SK-N-SH (cell line): Measurements from ENCODE around the gene CD207.

Source experiments
- CHD2 ChIP-seq: fragments of 150-350 bp; IDR thresholded peaks from 2 replicates; pipeline ENCODE4 v1.6.1; 2018; ENCODE audit warnings: low read length; ENCODE audit not compliant: partially characterized antibody
- CTCF ChIP-seq: fragments of 200-600 bp; sonication (generic); IDR thresholded peaks from 2 replicates; pipeline ENCODE4 v1.6.1; 2017; ENCODE audit warnings: antibody characterized with exemption, mild to moderate bottlenecking, moderate library complexity
- EP300 ChIP-seq, 2 experiments: IDR thresholded peaks; 2 replicates each; pipeline versions ENCODE4 v1.4.0 to v1.6.1; 2012; ENCODE audit warnings: borderline replicate concordance in 1 of 2, low read depth in 1 of 2, low read length in 1 of 2
- EZH2phosphoT487 ChIP-seq: fragments of 200-600 bp; sonication (generic); IDR thresholded peaks from 2 replicates; pipeline ENCODE4 v1.6.1; 2017; ENCODE audit warnings: low read depth, mixed run types, mild to moderate bottlenecking, antibody characterized with exemption, moderate library complexity, borderline replicate concordance
- FOXM1 ChIP-seq: IDR thresholded peaks from 2 replicates; pipeline ENCODE4 v1.4.0; 2012; ENCODE audit warnings: low read depth, mild to moderate bottlenecking
- JUND ChIP-seq: IDR thresholded peaks from 2 replicates; pipeline ENCODE4 v1.4.0; 2012
- MAX ChIP-seq: IDR thresholded peaks from 2 replicates; pipeline ENCODE4 v1.4.0; 2012; ENCODE audit warnings: low read depth
- MEF2A ChIP-seq: IDR thresholded peaks from 2 replicates; pipeline ENCODE4 v1.4.0; 2012; ENCODE audit warnings: low read depth, borderline replicate concordance
- POLR2AphosphoS5 ChIP-seq: IDR thresholded peaks from 2 replicates; pipeline ENCODE4 v1.6.1; 2012; ENCODE audit warnings: low read depth, low read length
- RAD21 ChIP-seq: IDR thresholded peaks from 2 replicates; pipeline ENCODE4 v1.6.1; 2012; ENCODE audit warnings: mild to moderate bottlenecking, low read length
- REST ChIP-seq: IDR thresholded peaks from 2 replicates; pipeline ENCODE4 v1.6.1; 2012; ENCODE audit warnings: mild to moderate bottlenecking, low read depth, low read length, moderate library complexity
- TAF1 ChIP-seq: IDR thresholded peaks from 2 replicates; pipeline ENCODE4 v1.6.1; 2012; ENCODE audit warnings: low read depth, mild to moderate bottlenecking, low read length, moderate library complexity, borderline replicate concordance
- ZBTB33 ChIP-seq: IDR thresholded peaks from 2 replicates; pipeline ENCODE4 v1.4.0; 2012; ENCODE audit warnings: low read depth, borderline replicate concordance

- no peak for TF ChIP-seq ZBTB33
- no peak for TF ChIP-seq REST
- TF ChIP-seq JUND, result no peak
- TF ChIP-seq CHD2, result no peak
- TF ChIP-seq POLR2AphosphoS5, result no peak
- TF ChIP-seq CTCF, result no peak
- no peak for TF ChIP-seq FOXM1
- TF ChIP-seq TAF1, result no peak
- TF ChIP-seq MEF2A, result no peak
- no peak for TF ChIP-seq EP300 (IDR thresholded peaks at IDR 0.05; ENCODE audit: borderline replicate concordance in 1 of 2, low read depth in 1 of 2, low read length in 1 of 2)
- no peak for TF ChIP-seq EZH2phosphoT487
- TF ChIP-seq MAX, result no peak
- no peak for TF ChIP-seq RAD21
Observed at GRCh38 chr2:70828914-70829824, 6.4 kb downstream of the CD207 start.
